ENCODE measurements around the gene ACMSD. TPM values are rescaled to one million over a fixed set of nuclear protein-coding genes. Genes with fewer than 3 reads are reported as not detected.

The ACMSD gene
- total RNA-seq, 1 experiment from 2014 or later = not detected

- BruUV-seq (replicated peaks) = no TSS peak
- no peak for TF ChIP-seq CTCF (IDR thresholded peaks at IDR 0.05; ENCODE audit: unreplicated experiment)
- H3K27ac Mint-ChIP-seq (ENCODE audit: unreplicated experiment) = no peak overlapping the region
- intact Hi-C loops (cut with micrococcal nuclease; ENCODE audit: unreplicated experiment) = no loop called here
- H3K4me3 Mint-ChIP-seq (ENCODE audit: low read depth, unreplicated experiment) = no peak overlapping the region
- H3K27me3 Mint-ChIP-seq (ENCODE audit: unreplicated experiment) = no peaks in the 10 kb centered on the region
- H3K36me3 Mint-ChIP-seq (ENCODE audit: insufficient read depth, unreplicated experiment) = peaks cover 1% of the 10 kb centered on the region
- no peak for DNase-seq
- CTCF ChIA-PET = no interaction called here
- H3K9me3 Mint-ChIP-seq (ENCODE audit: low read depth, unreplicated experiment) = peaks cover 5% of the 10 kb centered on the region
- no peaks in the 10 kb centered on the region for H3K4me1 Mint-ChIP-seq (ENCODE audit: low read depth, unreplicated experiment)
Measured at GRCh38 chr2:134912361-134912760, 73.9 kb downstream of the ACMSD start.

GRCh38 chr2:134917360-134917865 lies 79.0 kb downstream of the ACMSD start:
- peak overlapping the region; percentile 99 for H3K4me3 Mint-ChIP-seq (ENCODE audit: low read depth, unreplicated experiment)
- CTCF ChIA-PET = interaction anchor here (0.6 to 1.2 kb wide), 3 partner anchors 98 to 385 kb away, joined by 3 to 9 read pairs (median 6); no protein-coding TSS in a partner anchor
- peaks cover under 1% of the 10 kb centered on the region for H3K4me1 Mint-ChIP-seq (ENCODE audit: low read depth, unreplicated experiment)
- peak overlapping the region; percentile 99 for H3K27ac Mint-ChIP-seq (ENCODE audit: unreplicated experiment)
- no peak for TF ChIP-seq CTCF (IDR thresholded peaks at IDR 0.05; ENCODE audit: unreplicated experiment)
- DNase-seq = peak; percentile 12
- no TSS peak for BruUV-seq (replicated peaks)
- no peaks in the 10 kb centered on the region for H3K27me3 Mint-ChIP-seq (ENCODE audit: unreplicated experiment)
- H3K9me3 Mint-ChIP-seq (ENCODE audit: low read depth, unreplicated experiment) = no peaks in the 10 kb centered on the region
- peaks cover 36% of the 10 kb centered on the region for H3K36me3 Mint-ChIP-seq (ENCODE audit: insufficient read depth, unreplicated experiment)
- intact Hi-C loops (cut with micrococcal nuclease; ENCODE audit: unreplicated experiment) = no loop called here

- TSS peak; percentile 68 for BruUV-seq (replicated peaks)
Measured at GRCh38 chr2:134917888-134918525, 79.6 kb downstream of the ACMSD start.

More at GRCh38 chr2:134917888-134918525, 79.6 kb downstream of the ACMSD start:
- Mint-ChIP-seq H3K4me3 (ENCODE audit: low read depth, unreplicated experiment) (peak overlapping the region; percentile 99), H3K27me3 (ENCODE audit: unreplicated experiment) (no peaks in the 10 kb centered on the region), H3K9me3 (ENCODE audit: low read depth, unreplicated experiment) (no peaks in the 10 kb centered on the region), H3K4me1 (ENCODE audit: low read depth, unreplicated experiment) (peaks cover 6% of the 10 kb centered on the region), H3K36me3 (ENCODE audit: insufficient read depth, unreplicated experiment) (peaks cover 36% of the 10 kb centered on the region), H3K27ac (ENCODE audit: unreplicated experiment) (peak overlapping the region; percentile 99)
- TF ChIP-seq CTCF (IDR thresholded peaks at IDR 0.05; ENCODE audit: unreplicated experiment) = no peak
- intact Hi-C loops (cut with micrococcal nuclease; ENCODE audit: unreplicated experiment) = loop anchor here (2.0 kb wide), 1 partner anchor 15 kb away; no protein-coding TSS in a partner anchor
- no peak for DNase-seq
- CTCF ChIA-PET = interaction anchor here (1.0 to 1.2 kb wide), 2 partner anchors 99 to 385 kb away, joined by 3 to 9 read pairs; no protein-coding TSS in a partner anchor

Data from Calu3 (cell line).